HG03039 (cell line): ENCODE measurements around the gene TDRKH.
A peak's percentile ranks its signal among the peaks of the same experiment; 100 is the strongest.
"Not testable (repeated sequence)": the region's sequence is repeated elsewhere in the genome, so short reads cannot be mapped to it uniquely, and the experiment has no call there.

Experiments used
- ATAC-seq: cut with Tn5 transposase; IDR thresholded peaks from one replicate; pipeline ENCODE4 v1.9.1; 2021; ENCODE audit warnings: mild to moderate bottlenecking, moderate library complexity; ENCODE audit not compliant: unreplicated experiment

The TDRKH gene

DNA sequence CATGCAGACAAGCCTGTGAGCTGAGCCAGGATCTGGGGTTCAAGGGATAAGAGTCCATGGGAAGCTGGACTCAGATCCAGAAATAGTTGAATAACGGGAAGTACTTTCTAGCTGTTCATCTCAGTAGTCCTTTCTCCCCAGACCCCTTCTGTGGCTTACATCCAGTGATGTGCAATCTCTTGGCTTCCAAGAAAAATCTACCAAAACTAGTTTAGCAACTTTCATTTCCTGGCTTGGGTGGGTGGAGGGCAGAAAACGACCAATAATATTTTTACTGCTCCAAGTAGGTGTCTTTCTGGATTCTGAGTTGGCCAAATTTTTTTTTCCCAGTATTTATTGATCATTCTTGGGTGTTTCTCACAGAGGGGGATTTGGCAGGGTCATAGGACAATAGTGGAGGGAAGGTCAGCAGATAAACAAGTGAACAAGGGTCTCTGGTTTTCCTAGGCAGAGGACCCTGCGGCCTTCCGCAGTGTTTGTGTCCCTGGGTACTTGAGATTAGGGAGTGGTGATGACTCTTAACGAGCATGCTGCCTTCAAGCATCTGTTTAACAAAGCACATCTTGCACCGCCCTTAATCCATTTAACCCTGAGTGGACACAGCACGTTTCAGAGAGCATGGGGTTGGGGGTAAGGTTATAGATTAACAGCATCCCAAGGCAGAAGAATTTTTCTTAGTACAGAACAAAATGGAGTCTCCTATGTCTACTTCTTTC is 21.8 kb downstream of the TDRKH start:
- ATAC-seq, result not testable (repeated sequence)

DNA sequence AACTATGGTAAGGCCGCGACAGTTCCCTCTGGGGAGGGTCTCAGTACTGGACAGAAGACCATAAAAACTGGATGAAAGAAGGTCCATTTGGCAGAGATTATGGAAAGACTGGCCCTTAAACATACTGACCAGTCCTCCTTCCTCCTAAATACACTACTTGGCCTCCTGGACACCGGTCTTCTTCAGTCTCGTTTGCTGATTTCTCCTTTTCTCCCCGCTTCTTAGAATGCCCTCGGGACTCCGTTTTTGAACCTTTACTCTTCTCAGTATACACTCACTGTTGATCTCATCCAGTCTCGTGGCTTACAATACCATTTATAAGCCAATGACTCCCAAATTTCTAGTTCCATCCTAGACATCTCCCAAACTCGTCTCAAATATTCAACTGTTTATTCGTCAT is 26.3 kb downstream of the TDRKH start:
- no peak for ATAC-seq

DNA sequence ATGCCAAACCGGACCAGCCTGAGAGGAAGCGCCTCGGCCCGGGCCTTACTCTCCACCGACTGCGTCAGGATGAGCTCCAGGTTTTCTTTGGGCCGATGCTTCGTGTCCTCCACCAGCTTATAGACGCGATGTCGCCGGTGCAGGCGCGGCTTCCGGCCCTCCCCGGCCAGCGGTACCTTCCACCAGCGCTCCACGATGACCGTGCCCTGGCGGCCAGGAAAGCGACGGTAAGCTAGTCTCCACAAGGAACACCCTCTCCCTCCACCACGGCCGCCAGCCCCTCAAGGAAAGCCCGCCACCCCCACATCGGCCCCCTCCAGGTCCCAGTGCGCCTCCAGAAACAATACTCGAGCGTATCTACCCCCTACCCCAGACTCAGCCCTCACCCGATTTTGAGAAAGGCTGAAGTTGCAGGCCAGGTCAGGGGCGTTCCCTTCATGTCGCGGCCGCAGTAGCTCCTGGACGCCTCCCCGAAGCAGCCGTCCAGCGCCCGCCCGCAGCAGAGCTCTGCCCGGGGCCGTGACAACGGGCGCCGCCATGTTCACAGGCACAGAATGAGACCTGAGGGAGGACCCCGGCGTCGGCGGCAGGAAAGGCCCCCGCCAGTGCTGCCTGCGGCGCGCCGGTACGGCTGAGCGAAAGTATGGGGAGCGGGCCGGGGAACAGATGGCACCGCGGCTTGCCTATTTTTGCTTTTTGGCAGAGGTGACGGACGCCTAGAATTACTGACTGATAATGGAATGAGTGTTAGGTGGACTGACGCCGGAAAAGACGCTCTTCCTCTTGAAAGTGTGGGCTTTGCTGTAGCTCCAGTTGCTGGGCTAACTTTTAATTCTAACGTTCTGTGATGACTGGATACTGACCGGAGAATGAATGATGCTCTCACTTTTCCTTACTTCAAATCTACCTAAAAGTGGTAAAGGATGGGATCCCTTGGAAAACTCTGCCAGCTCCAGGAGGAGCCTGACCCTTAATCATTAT is 27.1 kb downstream of the TDRKH start, which contains the start of gene MRPL9:
Gene MRPL9 (minus strand): TSS at position 556 of the 981 bp plus-strand sequence. CDS start 17 bp downstream, at position 539.
- peak; percentile 89 for ATAC-seq

DNA sequence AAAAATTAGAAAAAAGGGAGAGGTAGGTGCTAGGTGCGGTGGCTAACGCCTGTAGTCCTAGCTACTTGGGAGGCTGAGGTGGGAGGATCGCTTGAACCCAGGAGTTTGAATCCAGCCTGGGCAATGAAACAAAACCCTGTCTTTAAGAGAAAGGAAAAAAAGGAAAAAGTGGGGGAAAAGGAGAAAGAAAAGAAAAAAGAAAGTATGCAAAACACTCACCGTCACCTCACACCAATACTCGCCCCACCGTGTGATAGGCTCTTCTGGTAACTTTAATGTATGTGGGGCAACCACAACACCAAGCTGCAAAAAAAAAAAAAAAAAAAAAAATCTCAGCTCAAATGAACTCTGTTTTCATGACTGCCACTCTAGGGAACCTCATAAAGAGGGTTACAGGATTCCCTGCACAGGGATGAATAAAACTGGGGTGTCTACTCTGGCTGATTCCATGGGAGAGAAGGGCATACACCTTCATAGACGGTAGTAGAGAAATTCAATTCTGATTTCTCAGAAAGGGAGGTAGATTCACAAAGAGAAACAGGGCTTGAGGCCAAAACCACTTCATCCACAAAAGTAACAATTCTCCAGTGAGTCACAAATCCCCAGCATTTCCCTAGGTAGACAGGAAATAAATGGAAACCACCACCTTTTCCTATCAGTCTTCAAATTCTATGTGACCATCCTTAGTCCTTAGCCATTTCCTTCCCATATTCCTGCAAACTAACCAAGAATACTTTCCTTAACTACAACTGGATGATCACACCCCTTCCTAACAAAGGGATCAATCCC is 29.5 kb downstream of the TDRKH start:
- no peak for ATAC-seq

DNA sequence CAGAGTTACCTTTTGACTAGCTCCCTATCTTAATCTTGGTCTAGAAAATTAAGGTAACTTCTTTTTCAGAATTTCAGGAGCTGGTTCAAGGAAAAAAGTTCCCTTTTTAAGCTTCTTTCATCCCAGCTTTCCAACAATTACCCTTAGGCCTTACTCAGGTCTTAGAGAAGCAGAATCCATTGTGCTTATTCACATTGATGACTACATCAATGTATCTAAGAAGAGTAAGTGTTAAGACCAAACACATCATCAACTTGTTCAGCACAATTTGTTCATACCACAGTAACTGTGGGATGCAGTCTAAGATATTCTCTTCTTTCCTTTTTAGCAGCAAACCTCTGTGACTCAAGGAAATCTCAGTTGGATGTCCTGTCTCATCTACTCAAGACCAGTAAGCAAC is 31.1 kb downstream of the TDRKH start:
- no peak for ATAC-seq

DNA sequence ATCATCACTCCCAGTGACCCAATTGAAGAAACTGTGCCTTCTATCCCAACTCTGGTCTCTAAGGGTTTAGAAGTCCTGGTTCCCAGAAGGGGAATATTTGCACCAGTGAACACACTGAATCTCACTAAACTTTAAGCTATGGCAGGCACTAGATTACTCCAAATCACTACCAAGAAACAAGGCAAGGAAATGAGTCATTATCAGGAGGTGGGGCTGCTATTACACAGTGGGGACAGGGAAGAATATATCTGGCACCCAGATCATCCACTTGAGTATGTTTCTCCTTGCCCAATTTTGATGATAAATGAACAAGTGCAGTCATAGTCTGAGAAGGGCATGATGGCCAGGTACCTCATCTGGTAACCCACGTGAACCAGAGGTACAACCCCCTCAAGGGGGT is 34.0 kb downstream of the TDRKH start:
- no peak for ATAC-seq

DNA sequence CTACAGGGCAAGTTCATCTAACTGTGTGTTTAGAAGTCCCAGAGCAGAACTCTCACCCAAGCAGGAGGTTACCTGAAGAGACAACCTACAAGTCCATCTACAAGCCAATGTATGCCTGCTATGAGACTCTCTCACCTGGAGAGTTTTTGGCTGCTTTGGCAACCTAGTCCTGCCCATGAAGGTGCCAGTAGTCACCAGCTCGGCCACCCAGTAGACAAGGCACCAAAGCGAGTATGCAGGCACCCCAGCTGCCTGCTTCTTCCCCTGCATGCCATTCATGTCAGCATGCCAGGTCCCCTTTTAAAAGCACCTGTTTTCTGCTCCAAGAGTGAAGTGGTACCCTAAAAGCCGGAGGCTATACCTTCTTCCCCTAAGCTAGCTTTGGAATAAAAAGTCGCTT is 48.8 kb downstream of the TDRKH start:
- ATAC-seq, result no peak

DNA sequence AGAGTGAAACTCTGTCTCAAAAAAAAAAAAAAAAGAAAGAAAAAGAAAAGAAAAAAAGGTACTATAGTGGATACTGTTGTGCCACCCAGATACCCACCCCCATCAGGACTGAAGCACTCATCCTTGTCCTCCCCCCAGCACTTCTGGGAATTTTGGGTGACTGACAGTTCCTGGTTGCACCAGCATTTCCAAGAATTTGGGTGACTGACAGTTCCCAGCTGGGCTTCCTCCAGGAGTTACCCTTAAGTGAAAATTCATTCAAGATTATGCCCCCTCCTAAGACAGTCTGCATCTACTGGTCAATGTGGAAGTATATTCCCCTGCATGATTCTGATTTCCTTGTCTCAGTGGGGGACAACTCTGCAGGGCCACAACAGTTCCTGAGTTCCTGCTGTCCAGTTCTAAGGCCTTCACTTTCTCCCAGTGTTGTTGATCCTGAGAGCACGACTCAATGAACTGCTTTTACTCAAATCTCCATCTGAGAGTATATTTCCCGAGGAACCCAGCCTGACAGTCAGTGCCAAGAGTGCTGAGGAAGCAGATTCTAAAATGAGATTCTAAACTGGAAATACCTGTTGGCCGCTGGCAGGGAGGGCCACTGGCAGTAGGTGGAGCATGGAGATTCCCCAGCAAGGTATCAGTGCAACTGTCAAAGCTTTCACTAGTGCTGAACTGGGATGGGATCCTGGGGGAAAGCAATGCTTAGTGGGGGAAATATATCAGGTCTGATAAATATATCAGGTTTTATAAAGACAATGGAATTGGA is 50.5 kb downstream of the TDRKH start:
- ATAC-seq, result no peak

DNA sequence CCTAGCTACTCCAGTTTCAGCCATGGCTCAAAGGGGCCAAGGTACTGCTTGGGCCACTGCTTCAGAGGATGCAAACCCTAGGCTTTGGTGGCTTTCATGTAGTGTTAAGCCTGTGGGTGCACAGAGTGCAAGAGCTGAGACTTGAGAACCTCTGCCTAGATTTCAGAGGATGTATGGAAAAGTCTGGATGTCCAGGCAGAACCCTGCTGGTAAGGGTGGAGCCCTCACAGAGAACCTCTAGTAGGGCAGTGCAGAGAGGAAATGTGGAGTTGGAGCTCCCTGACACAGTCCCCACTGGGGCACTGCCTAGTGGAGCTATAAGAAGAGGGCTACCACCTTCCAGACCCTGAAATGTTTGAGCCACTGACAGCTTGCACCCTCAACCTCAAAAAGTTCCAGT is 52.8 kb downstream of the TDRKH start:
- ATAC-seq, result no peak

DNA sequence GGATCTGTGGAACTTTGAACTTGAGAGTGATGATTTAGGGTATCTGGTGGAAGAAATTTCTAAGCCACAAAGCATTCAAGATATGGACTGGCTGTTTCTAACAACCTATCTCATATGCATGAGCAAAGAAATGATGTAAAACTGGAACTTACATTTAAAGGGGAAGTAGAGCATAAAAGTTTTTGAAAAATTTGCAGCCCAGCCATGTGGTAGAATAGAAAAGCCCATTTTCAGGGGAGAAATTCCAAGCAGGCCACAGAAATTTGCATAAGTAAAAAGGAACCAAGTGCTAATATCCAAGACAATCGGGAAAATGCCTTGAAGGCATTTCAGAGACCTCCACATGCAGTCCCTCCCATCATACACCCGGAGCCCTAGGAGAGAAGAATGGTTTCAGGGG is 53.3 kb downstream of the TDRKH start:
- ATAC-seq, result no peak

DNA sequence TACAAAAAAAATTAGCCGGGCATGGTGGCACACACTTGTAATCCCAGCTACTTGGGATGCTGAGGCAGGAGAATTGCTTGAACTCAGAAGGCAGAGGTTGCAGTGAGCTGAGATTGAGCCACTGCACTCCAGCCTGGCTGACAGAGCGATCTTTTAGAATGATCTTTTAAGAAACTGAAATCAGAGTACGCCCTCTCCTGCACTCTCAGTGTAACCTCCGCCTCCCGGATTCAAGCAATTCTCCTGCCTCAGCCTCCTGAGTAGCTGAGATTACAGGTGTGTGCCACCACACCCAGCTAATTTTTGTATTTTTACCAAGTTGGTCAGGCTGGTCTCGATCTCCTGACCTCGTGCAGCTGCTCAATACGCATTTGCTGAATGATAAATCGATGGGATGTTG is 56.3 kb downstream of the TDRKH start:
- not testable (repeated sequence) for ATAC-seq

DNA sequence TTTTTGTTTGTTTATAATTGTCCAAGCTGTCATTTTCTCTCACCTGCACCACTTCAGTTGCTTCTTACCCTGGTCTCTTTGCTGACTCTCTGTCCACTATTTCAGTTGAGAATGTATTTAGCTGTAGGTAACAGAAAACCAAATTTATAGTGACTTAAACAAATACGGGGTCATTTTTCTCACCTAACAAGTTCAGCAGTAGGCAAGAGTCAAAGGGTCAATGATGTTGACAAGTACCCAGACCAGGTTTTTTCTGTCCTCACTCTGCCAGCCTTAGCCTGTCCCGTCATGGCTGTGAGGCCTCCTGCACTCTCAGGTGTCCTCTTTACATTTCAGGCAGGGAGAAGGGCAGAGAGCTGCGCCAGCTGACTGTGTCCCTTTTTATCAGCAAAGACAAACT is 57.2 kb downstream of the TDRKH start:
- no peak for ATAC-seq

DNA sequence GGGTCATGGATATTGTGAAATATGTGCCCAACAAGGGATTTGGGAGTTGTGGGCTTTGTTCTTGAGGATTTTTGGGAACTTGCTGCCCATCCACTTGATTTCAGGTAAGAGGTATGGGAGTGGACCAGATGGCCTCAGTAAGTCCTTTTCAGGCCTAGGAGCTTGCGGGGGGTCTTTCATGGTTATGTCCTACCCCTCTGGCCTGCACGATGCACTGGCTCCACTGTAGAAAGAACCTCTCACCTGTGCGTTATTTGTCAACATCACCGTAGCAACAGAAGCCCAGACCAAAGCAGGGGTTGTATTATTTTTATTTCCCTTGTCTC is 60.4 kb downstream of the TDRKH start:
- ATAC-seq, result no peak

DNA sequence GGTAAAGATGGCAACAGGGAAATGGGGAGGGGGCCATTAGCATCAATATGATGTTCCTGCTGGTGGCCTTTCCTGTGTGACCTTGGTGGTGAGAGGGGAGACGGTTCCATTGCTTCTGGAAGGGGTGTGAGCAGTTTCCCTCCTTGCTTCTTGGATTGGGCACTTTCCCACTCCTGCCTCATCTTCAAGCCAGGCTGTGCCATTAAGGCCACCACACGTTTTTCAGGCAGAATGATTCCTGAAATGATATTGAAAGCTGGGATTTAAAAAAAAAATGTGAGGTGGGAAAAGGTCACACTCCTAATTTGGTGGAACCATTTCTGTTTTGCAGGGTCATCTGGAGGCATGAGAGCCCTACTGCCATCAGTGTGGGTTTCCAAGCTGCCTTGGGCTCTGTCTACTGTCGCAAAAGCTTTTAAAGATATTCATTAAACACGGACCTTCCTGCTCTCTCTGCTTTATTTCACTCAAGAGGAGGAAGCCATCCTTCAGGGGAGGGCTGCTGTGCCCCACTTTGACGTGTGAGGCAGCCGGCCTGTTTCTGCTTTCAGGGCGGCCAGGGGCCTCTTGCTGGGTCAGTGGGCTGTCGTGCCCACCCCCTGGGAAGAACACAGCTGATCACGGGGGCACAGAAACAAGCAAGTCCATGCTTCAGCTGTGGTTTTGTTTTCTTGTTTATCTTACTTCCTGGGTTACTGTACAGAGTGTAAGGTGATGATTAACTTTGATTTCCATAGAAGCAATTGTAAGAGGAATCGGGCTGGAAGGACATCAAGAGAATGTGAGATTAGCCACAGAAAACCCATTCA is 60.9 kb downstream of the TDRKH start:
- no peak for ATAC-seq

DNA sequence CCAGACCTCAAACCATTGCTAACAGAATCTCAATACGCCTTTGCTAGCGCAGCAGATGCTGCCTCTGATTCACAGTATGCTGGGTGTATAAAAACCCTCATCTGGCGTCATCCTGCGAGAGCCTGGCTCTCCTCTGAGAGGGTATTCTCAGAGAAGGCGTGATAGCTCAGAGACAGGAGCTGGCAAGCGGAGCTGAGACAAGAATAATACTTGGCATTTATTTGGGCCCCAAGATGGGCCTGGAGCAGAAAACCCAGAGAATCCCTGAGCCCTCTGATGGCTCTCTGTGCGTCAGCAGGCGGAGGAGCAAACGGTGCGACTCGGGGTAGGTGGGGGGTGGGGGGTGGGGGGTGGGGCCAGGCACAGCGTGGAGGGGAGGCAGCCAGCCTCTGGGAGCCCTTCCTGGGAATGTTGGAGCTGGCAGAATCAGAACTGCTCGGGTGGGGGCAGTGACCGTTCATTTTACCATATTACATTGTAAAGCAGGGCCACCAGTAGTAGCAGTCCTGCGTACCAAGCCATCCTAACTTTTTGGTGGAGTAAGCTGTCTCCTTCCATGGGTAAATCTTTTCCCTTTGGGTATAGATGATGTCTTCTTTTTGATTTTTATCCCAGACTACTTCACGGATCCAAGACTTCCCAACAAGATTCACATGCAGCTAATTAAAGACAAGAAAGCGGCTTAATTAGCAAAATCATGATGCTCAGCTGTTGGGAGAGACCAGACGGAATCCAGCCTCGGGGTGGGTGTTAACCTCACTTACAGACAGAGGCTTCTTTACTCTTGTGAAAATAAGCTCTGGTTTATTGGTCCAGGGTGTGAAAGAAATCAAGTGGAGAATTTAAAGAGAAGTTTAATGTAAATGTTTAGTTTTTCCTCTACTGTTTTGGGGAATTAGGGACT is 61.9 kb downstream of the TDRKH start:
- no peak for ATAC-seq

DNA sequence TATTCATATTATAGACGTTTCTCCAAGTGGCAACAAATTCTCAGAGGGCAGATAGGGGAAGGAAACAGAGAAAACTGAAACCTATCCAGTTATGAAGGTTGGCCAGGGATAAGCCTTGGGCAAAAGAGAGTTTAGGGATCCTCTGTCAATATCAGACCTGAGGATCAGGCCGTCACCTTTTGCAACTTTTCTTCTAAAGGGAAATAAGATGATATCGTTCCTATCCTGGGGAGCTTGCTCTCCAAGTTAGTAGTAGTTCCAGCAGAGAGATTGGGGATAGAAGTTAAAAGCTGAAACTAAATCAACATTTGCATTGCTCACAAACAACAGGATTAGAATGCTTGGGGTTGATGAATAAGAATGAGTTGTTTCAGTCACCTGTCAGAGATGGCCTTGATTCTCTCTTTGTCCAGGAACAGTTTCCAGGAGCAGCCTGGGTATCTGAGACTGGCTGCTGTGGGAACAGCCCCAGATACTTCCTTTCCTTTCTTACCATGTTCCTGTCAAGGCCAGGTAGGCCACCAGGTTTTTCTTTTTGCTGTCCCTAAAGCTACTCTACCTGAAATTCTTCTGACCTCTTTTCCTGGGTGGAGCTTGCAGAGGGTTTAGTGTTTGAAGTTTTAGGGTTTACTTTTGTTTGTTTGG is 66.5 kb downstream of the TDRKH start:
- no peak for ATAC-seq
